Liver (tissue), 9 donors: ENCODE data around the gene LCE2B. TPM values are rescaled to one million over a fixed set of nuclear protein-coding genes. Genes with fewer than 3 reads are reported as not detected.

Experiments used
- DNase-seq: peaks from one replicate; pipeline ENCODE4 v3.0.0-alpha.2; 2017; ENCODE audit warnings: low spot score
- H3K27ac ChIP-seq, 2 donors: one replicate each; pipeline ENCODE4 v1.7.0; 2013; ENCODE audit warnings: inconsistent platforms in 2 of 2, low read length in 2 of 2, control low read depth in 1 of 2, low read depth in 1 of 2, mild to moderate bottlenecking in 1 of 2
- H3K27me3 ChIP-seq, 4 donors: one replicate each; pipeline versions ENCODE4 v1.6.1 to v1.7.0; 2013; ENCODE audit warnings: low read length in 3 of 4, inconsistent platforms in 1 of 4, mild to moderate bottlenecking in 1 of 4, moderate library complexity in 1 of 4; ENCODE audit not compliant: control insufficient read depth in 4 of 4, insufficient read depth in 4 of 4
- H3K36me3 ChIP-seq, 4 donors: one replicate each; pipeline versions ENCODE4 v1.6.1 to v1.7.0; 2013; ENCODE audit warnings: low read length in 3 of 4, mild to moderate bottlenecking in 3 of 4, low read depth in 1 of 4, moderate library complexity in 1 of 4; ENCODE audit not compliant: control insufficient read depth in 4 of 4, insufficient read depth in 3 of 4
- H3K4me1 ChIP-seq, 4 donors: one replicate each; pipeline versions ENCODE4 v1.6.1 to v1.7.0; 2013; ENCODE audit warnings: low read length in 3 of 4, mild to moderate bottlenecking in 3 of 4, moderate library complexity in 1 of 4; ENCODE audit not compliant: control insufficient read depth in 4 of 4, insufficient read depth in 4 of 4
- H3K4me3 ChIP-seq, 3 donors: one replicate each; pipeline versions ENCODE4 v1.6.1 to v1.7.0; 2013; ENCODE audit warnings: low read length in 3 of 3, control low read depth in 1 of 3, low read depth in 1 of 3, mild to moderate bottlenecking in 1 of 3
- H3K9ac ChIP-seq, 2 donors: one replicate each; pipeline ENCODE4 v1.7.0; 2013; ENCODE audit warnings: low read length in 2 of 2, mild to moderate bottlenecking in 2 of 2, moderate library complexity in 2 of 2, control low read depth in 1 of 2, low read depth in 1 of 2
- H3K9me3 ChIP-seq, 4 donors: one replicate each; pipeline versions ENCODE4 v1.6.1 to v1.7.0; 2013; ENCODE audit warnings: low read length in 3 of 4; ENCODE audit not compliant: control insufficient read depth in 4 of 4
- EGR1 ChIP-seq, 2 donors: IDR thresholded peaks; 2 replicates each; pipeline ENCODE4 v1.6.1; 2016 to 2018; ENCODE audit warnings: antibody characterized with exemption in 2 of 2, low read depth in 2 of 2
- FOXA1 ChIP-seq: IDR thresholded peaks from 2 replicates; pipeline ENCODE4 v1.6.1; 2016; ENCODE audit warnings: antibody characterized with exemption
- FOXA2 ChIP-seq: IDR thresholded peaks from 2 replicates; pipeline ENCODE4 v1.6.1; 2016; ENCODE audit warnings: antibody characterized with exemption
- GABPA ChIP-seq, 2 donors: IDR thresholded peaks in 1 of 2; conservative IDR thresholded peaks in 1 of 2; 2 replicates each; pipeline ENCODE4 v1.6.1; 2016; ENCODE audit warnings: antibody characterized with exemption in 2 of 2, mild to moderate bottlenecking in 1 of 2, moderate library complexity in 1 of 2
- HNF4A ChIP-seq, 2 donors: conservative IDR thresholded peaks; 2 replicates each; pipeline ENCODE4 v1.6.1; 2016; ENCODE audit warnings: antibody characterized with exemption in 2 of 2, mild to moderate bottlenecking in 2 of 2
- HNF4G ChIP-seq: IDR thresholded peaks from 2 replicates; pipeline ENCODE4 v1.6.1; 2016; ENCODE audit warnings: antibody characterized with exemption
- JUND ChIP-seq, 2 donors: IDR thresholded peaks; 2 replicates each; pipeline ENCODE4 v1.6.1; 2016; ENCODE audit warnings: antibody characterized with exemption in 2 of 2
- NR2F2 ChIP-seq: IDR thresholded peaks from 2 replicates; pipeline ENCODE4 v1.6.1; 2016; ENCODE audit warnings: antibody characterized with exemption
- RAD21 ChIP-seq, 2 donors: IDR thresholded peaks; 2 replicates each; pipeline ENCODE4 v1.6.1; 2016; ENCODE audit warnings: antibody characterized with exemption in 2 of 2, mild to moderate bottlenecking in 2 of 2
- RXRA ChIP-seq, 2 donors: IDR thresholded peaks; 2 replicates each; pipeline ENCODE4 v1.6.1; 2017 to 2018; ENCODE audit warnings: antibody characterized with exemption in 2 of 2, mild to moderate bottlenecking in 1 of 2
- SP1 ChIP-seq: IDR thresholded peaks from 2 replicates; pipeline ENCODE4 v1.6.1; 2018; ENCODE audit warnings: antibody characterized with exemption, mild to moderate bottlenecking
- TAF1 ChIP-seq: conservative IDR thresholded peaks from 2 replicates; pipeline ENCODE4 v1.6.1; 2016; ENCODE audit warnings: antibody characterized with exemption, mild to moderate bottlenecking
- YY1 ChIP-seq: IDR thresholded peaks from 2 replicates; pipeline ENCODE4 v1.6.1; 2016; ENCODE audit warnings: antibody characterized with exemption, mild to moderate bottlenecking
- WGBS: extraction: QIAGEN DNeasy Blood & Tissue Kit; methylation state at CpG from one replicate; pipeline ENCODE4 v1.1.7; 2013; 5-methylcytosine and 5-hydroxymethylcytosine counted together
- polyA plus RNA-seq, 2 donors: library from polyadenylated mRNA; stranded (reverse) in 1 of 2; unstranded in 1 of 2; fragments of 200-250 nt in 1 of 2; fragments of >200 nt in 1 of 2; fragmentation: Nextera tagmentation in 1 of 2; extraction: Ambion mirVana in 1 of 2; gene quantifications; one replicate each; pipeline versions ENCODE4 v1.2.1 to v1.2.3, GENCODE V29; 2013 to 2015
- total RNA-seq, 2 donors: library from RNA; depleted of rRNA; stranded (reverse); fragments of >200 nt; gene quantifications; one replicate each; pipeline ENCODE4 v1.2.3, GENCODE V29; 2014
- TF ChIP-seq, protein P1 (sequence below): fragments of 150-350 bp; IDR thresholded peaks from 2 replicates; pipeline ENCODE4 v1.5.1; 2017; ENCODE audit warnings: improper control_type of control experiment, low read depth, low read length; ENCODE audit not compliant: missing input control
- TF ChIP-seq, protein P2 (sequence below): IDR thresholded peaks from 2 replicates; pipeline ENCODE4 v1.6.1; 2016; ENCODE audit warnings: antibody characterized with exemption, mild to moderate bottlenecking
- TF ChIP-seq, protein P3 (sequence below): IDR thresholded peaks from 2 replicates; pipeline ENCODE4 v1.6.1; 2016; ENCODE audit warnings: antibody characterized with exemption
- TF ChIP-seq, protein P4 (sequence below): IDR thresholded peaks from 2 replicates; pipeline ENCODE4 v1.6.1; 2016; ENCODE audit warnings: antibody characterized with exemption
- TF ChIP-seq, protein P5 (sequence below): IDR thresholded peaks from 2 replicates; pipeline ENCODE4 v1.6.1; 2016; ENCODE audit warnings: antibody characterized with exemption
- donor health status: healthy.
- donor health status: healthy.
- donor health status: healthy.
- donor health status: healthy.
- donor health status: healthy.

LCE2B gene
- total and polyA plus RNA-seq, 4 donors = not detected

DNA sequence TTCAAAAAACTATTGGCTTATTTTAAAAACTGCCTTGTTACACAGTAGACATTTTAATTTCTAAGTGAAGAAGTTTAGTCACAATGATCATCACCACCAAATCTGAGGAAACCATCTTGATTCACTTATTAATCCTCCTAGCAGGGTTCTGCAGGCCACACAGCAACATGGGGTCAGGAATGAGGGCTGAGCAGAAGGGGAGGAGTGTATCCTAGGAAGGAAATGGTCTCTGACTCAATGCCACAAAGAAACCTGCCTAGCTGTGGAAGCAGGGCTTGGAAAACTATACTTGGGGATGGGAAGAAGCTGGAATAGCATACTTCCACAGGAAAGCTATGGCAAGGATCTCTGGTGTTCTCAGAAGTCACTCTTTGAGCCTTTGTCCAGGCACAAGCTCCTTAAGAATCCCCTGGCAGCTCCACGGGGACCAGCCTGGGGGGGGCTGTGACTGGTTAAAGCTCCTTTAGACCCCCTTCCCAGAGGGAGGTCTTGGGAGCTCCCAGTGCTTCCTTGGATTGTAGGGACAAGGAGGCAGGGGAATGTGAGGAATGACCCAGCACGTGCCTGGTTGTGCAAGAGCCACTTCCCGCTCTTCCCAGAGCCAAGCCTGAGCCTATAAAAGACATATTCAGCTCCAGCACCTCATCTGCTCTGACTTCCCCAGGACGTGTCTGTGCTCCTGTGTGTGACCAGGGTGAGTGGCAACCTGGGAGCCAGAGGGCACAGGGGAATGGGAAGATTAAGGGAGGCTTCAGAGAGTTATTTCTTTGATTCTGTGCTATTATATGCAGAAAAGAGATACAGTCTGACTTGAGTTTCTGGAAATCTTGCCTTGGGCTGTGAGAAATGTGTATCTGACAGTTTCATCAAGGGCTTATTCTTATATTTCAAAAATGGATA, 12.0 kb downstream of the LCE2B start, which contains the start of gene LCE2A:
TSS of gene LCE2A (plus strand) at position 645 of the 900 bp plus-strand sequence. CDS start 557 bp downstream, outside the sequence.
- Histone ChIP-seq H3K36me3 (no peaks in the 10 kb centered on the region), H3K9me3 (no peaks in the 10 kb centered on the region), H3K4me3 (no peak within 1 kb of the TSS), H3K27ac (no peak within 1 kb of the TSS), H3K27me3 (no peaks in the 10 kb centered on the region), H3K9ac (no peak within 1 kb of the TSS), H3K4me1 (no peaks in the 10 kb centered on the region)
- DNase-seq = no peak
- TF ChIP-seq HNF4G = no peak
- TF ChIP-seq, protein P1, sequence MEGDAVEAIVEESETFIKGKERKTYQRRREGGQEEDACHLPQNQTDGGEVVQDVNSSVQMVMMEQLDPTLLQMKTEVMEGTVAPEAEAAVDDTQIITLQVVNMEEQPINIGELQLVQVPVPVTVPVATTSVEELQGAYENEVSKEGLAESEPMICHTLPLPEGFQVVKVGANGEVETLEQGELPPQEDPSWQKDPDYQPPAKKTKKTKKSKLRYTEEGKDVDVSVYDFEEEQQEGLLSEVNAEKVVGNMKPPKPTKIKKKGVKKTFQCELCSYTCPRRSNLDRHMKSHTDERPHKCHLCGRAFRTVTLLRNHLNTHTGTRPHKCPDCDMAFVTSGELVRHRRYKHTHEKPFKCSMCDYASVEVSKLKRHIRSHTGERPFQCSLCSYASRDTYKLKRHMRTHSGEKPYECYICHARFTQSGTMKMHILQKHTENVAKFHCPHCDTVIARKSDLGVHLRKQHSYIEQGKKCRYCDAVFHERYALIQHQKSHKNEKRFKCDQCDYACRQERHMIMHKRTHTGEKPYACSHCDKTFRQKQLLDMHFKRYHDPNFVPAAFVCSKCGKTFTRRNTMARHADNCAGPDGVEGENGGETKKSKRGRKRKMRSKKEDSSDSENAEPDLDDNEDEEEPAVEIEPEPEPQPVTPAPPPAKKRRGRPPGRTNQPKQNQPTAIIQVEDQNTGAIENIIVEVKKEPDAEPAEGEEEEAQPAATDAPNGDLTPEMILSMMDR = no peak
- WGBS = 44% methylated on average over 4 of the region's 4 CpGs

DNA sequence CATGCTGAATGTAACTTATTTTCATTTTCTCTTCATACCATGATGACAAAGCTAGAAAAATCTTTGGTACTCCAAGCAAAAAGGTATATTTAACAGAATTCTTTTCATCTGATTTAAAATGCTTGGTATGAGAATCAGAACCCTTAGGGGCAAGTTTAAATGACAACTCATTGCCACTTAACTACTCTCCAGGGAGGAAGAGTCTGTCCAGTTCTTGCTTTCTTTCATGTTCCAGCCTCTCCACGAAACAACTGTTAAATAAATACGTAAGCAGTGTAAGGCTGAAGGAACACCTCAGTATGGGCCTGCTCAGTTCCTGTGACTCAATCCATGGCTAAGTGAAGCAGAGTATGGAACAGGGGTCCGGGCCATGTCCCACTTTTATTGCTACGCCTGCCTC, 13.8 kb downstream of the LCE2B start:
- TF ChIP-seq, protein P1 = no peak
- TF ChIP-seq, protein P2, sequence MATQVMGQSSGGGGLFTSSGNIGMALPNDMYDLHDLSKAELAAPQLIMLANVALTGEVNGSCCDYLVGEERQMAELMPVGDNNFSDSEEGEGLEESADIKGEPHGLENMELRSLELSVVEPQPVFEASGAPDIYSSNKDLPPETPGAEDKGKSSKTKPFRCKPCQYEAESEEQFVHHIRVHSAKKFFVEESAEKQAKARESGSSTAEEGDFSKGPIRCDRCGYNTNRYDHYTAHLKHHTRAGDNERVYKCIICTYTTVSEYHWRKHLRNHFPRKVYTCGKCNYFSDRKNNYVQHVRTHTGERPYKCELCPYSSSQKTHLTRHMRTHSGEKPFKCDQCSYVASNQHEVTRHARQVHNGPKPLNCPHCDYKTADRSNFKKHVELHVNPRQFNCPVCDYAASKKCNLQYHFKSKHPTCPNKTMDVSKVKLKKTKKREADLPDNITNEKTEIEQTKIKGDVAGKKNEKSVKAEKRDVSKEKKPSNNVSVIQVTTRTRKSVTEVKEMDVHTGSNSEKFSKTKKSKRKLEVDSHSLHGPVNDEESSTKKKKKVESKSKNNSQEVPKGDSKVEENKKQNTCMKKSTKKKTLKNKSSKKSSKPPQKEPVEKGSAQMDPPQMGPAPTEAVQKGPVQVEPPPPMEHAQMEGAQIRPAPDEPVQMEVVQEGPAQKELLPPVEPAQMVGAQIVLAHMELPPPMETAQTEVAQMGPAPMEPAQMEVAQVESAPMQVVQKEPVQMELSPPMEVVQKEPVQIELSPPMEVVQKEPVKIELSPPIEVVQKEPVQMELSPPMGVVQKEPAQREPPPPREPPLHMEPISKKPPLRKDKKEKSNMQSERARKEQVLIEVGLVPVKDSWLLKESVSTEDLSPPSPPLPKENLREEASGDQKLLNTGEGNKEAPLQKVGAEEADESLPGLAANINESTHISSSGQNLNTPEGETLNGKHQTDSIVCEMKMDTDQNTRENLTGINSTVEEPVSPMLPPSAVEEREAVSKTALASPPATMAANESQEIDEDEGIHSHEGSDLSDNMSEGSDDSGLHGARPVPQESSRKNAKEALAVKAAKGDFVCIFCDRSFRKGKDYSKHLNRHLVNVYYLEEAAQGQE = no peak
- TF ChIP-seq JUND (IDR thresholded peaks at IDR 0.05) (no peak), HNF4G (no peak), RXRA (IDR thresholded peaks at IDR 0.05) (no peak), FOXA2 (no peak), SP1 (no peak), RAD21 (IDR thresholded peaks at IDR 0.05) (no peak), GABPA (IDR thresholded peaks at IDR 0.05 in 1 of 2, conservative IDR thresholded peaks at IDR 0.05 in 1 of 2) (no peak), EGR1 (IDR thresholded peaks at IDR 0.05; ENCODE audit: low read depth in 2 of 2) (no peak), NR2F2 (no peak), YY1 (no peak), FOXA1 (no peak), HNF4A (conservative IDR thresholded peaks at IDR 0.05) (no peak), TAF1 (no peak)
- TF ChIP-seq, protein P3, sequence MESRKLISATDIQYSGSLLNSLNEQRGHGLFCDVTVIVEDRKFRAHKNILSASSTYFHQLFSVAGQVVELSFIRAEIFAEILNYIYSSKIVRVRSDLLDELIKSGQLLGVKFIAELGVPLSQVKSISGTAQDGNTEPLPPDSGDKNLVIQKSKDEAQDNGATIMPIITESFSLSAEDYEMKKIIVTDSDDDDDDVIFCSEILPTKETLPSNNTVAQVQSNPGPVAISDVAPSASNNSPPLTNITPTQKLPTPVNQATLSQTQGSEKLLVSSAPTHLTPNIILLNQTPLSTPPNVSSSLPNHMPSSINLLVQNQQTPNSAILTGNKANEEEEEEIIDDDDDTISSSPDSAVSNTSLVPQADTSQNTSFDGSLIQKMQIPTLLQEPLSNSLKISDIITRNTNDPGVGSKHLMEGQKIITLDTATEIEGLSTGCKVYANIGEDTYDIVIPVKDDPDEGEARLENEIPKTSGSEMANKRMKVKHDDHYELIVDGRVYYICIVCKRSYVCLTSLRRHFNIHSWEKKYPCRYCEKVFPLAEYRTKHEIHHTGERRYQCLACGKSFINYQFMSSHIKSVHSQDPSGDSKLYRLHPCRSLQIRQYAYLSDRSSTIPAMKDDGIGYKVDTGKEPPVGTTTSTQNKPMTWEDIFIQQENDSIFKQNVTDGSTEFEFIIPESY = no peak
- TF ChIP-seq, protein P4, sequence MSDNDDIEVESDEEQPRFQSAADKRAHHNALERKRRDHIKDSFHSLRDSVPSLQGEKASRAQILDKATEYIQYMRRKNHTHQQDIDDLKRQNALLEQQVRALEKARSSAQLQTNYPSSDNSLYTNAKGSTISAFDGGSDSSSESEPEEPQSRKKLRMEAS = no peak
- TF ChIP-seq, protein P5, sequence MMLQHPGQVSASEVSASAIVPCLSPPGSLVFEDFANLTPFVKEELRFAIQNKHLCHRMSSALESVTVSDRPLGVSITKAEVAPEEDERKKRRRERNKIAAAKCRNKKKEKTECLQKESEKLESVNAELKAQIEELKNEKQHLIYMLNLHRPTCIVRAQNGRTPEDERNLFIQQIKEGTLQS = no peak
- Histone ChIP-seq H3K4me1 (no peaks in the 10 kb centered on the region), H3K27ac (no peak overlapping the region), H3K36me3 (no peaks in the 10 kb centered on the region), H3K9ac (no peak overlapping the region), H3K9me3 (peaks cover 0 to 4% (median 0%) of the 10 kb centered on the region in 4 donors), H3K27me3 (no peaks in the 10 kb centered on the region), H3K4me3 (no peak overlapping the region)
- WGBS = 85% methylated on average over 4 of the region's 4 CpGs
- no peak for DNase-seq
